HG02763 (cell line): ENCODE measurements around the gene MLPH.

Source experiments
- ATAC-seq: cut with Tn5 transposase; IDR thresholded peaks from one replicate; pipeline ENCODE4 v1.9.1; 2021; ENCODE audit warnings: mild to moderate bottlenecking, moderate library complexity; ENCODE audit not compliant: unreplicated experiment

The MLPH gene

GRCh38 chr2:237599465-237600110, 112.5 kb downstream of the MLPH start:
- no peak for ATAC-seq

DNA sequence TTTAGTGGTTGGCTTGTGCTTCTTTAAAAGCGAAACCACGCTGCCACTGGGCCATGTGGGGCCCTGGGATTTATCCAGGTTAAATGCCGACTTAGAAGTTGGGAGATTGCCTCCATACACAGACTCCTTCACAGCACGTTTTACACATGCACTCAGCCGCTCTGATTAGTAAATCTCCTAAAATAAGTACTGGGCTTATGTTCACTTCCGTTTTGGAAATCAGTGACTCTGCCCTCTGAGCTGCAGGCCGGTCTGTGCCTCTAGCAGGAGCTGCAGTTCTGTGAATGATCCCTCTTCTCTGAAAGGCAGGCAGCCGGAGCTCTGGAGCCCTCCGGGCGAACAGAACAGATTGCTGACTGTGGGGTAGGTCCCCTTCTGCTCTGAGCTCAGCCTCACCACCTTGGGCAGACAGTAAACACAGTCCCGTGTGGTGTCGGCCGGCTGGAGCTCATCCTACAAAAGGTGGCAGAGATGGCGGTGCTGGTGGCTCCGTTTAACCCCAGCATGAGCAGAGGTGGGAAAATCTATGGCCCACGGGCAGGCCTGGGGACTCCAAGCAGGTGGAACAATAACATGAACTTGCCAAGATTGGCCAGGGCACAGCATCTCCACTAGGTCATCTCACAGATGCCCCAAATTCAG, 113.3 kb downstream of the MLPH start:
- no peak for ATAC-seq

DNA sequence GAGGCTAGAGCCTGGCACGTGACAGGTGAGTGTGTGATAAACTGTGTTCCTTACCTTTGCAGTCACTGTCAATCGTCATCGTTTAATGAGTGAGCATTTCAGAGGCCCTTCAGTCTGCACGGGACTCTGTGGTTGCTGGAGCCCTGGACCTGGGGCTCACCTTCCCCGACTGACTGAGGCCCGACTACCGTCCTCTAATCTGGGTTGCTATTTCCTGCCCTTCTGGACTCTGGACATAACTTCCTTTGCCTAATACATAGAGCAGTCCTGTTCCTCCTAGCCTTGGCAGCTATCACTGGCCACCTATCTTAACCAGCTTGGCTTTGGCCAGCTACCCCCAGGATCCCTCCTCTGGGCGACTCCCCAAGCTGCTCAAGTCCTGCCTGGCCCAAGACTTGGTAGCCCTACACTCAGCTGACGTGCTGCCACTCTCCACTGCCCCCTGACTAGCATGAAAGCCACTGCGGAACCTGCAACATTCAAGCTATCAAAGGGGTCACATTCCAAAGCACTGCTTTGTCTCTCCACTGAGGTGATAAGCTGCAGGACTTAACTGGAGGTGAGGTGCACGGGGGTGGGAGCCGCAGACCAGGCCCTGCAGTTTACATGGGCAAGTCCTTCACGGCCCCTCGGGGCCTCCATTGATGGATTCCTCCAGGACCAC, 114.5 kb downstream of the MLPH start:
- ATAC-seq = no peak

DNA sequence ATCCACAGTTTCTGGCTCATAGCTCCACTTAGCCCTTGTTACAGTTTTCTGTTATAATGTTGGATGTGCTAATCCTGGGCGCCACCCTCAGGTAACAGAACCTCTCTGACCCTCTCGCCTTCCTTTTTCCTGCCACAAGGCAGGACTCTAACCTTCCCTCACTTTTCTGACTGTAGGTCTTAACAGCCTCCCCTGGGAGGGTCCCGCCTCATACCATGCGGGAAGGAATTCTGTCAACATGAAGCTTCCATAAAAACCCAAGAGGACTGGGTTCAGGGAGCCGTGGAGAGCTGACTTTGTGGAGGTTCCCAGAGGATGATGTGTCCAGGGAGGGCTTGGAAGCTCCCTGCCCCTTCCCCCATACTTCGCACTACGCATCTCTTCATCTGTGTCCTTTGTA, 115.4 kb downstream of the MLPH start:
- ATAC-seq = no peak

DNA sequence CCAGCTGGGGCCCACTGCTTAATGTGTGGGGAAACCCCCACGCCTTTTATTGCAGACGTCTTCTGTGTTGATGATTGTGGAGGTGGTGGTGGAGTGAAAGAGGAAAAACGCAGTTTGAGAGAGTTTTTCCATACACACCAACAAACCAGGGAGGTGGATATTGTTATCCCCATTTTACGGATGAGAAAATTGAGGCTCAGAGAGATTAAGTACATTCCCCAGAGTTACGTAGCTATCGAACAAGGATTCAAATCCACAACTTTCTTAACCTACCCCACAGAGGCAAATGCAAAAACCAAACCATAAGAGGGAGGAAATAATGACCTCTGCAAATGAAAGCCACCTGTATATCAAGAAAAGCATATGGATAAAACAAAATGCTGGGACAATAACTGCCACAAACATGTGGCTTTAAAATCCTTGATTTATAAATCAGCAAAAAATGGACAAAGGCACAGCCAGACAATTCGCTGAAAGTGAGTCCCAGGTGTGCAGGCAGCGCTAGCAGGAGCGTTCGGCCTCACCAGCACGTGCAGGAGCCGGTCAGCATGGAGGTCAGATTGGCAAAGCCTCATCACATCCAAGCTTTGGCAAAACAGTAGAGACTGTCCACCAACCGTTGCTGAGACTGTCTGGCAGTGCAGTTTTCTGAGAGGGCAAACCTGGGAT, 116.1 kb downstream of the MLPH start:
- ATAC-seq = no peak

- ATAC-seq = no peak
These were observed 116.8 kb downstream of the MLPH start for GRCh38 chr2:237603718-237604362.

- no peak for ATAC-seq
These were observed 117.3 kb downstream of the MLPH start for GRCh38 chr2:237604391-237604790.
